CD14-positive monocyte (primary cell): Measurements from ENCODE around the gene FAM110A. TPM values are rescaled to one million over a fixed set of nuclear protein-coding genes. Genes with fewer than 3 reads are reported as not detected.
"Not testable (repeated sequence)": the region's sequence is repeated elsewhere in the genome, so short reads cannot be mapped to it uniquely, and the experiment has no call there.

Experiments used
- DNase-seq, 3 donors: peaks; one replicate each; pipeline ENCODE4 v3.0.0-alpha.2; 2011 to 2022
- H2AFZ ChIP-seq: 2 replicates; pipeline ENCODE4 v1.6.0; 2012; ENCODE audit warnings: mild to moderate bottlenecking, low read depth, low read length, inconsistent platforms; ENCODE audit not compliant: insufficient read depth, poor library complexity, severe bottlenecking
- H3K27ac ChIP-seq, 2 donors: 1 replicate in 1 of 2; 2 replicates in 1 of 2; pipeline ENCODE4 v1.5.1; 2012 to 2013; ENCODE audit warnings: low read length in 2 of 2, control low read depth in 1 of 2, inconsistent platforms in 1 of 2, low read depth in 1 of 2, mild to moderate bottlenecking in 1 of 2
- H3K27me3 ChIP-seq, 2 donors: one replicate each; pipeline versions ENCODE4 v1.6.0 to v1.6.1; 2011 to 2013; ENCODE audit warnings: low read length in 2 of 2; ENCODE audit not compliant: control insufficient read depth in 2 of 2, insufficient read depth in 2 of 2
- H3K36me3 ChIP-seq, 2 donors: replicated peaks in 1 of 2; 1 replicate in 1 of 2; 2 replicates in 1 of 2; pipeline versions ENCODE4 v1.5.1 to v1.6.1; 2012 to 2013; ENCODE audit warnings: low read length in 2 of 2, control low read depth in 1 of 2, inconsistent platforms in 1 of 2, mild to moderate bottlenecking in 1 of 2; ENCODE audit not compliant: insufficient read depth in 2 of 2, control insufficient read depth in 1 of 2
- H3K4me1 ChIP-seq, 2 donors: 1 replicate in 1 of 2; 2 replicates in 1 of 2; pipeline versions ENCODE4 v1.5.1 to v1.6.1; 2012 to 2013; ENCODE audit warnings: low read length in 2 of 2, control low read depth in 1 of 2, inconsistent platforms in 1 of 2, mild to moderate bottlenecking in 1 of 2, moderate library complexity in 1 of 2; ENCODE audit not compliant: insufficient read depth in 2 of 2, control insufficient read depth in 1 of 2
- H3K4me2 ChIP-seq: replicated peaks from 2 replicates; pipeline ENCODE3; 2012; ENCODE audit warnings: low read length, moderate library complexity, mild to moderate bottlenecking; ENCODE audit not compliant: poor library complexity, severe bottlenecking; ENCODE audit errors: extremely low read depth
- H3K4me3 ChIP-seq, 3 experiments: fragments of 200-600 bp in 1 of 3; sonication (generic) in 1 of 3; replicated peaks in 1 of 3; 1 replicate in 2 of 3; 2 replicates in 1 of 3; pipeline ENCODE4 v1.5.1; 2011 to 2013; ENCODE audit warnings: low read length in 3 of 3, mild to moderate bottlenecking in 3 of 3, control low read depth in 2 of 3, low read depth in 2 of 3, inconsistent platforms in 1 of 3, moderate library complexity in 1 of 3
- H3K79me2 ChIP-seq: 2 replicates; pipeline ENCODE4 v1.6.0; 2012; ENCODE audit warnings: mild to moderate bottlenecking, control low read depth, inconsistent platforms, low read length, moderate library complexity; ENCODE audit not compliant: insufficient read depth
- H3K9ac ChIP-seq: 2 replicates; pipeline ENCODE4 v1.6.0; 2017; ENCODE audit warnings: low read length, mild to moderate bottlenecking; ENCODE audit not compliant: insufficient read depth, poor library complexity, severe bottlenecking
- H3K9me3 ChIP-seq, 2 donors: replicated peaks in 1 of 2; 1 replicate in 1 of 2; 2 replicates in 1 of 2; pipeline versions ENCODE4 v1.5.1 to v1.6.1; 2012 to 2013; ENCODE audit warnings: low read length in 2 of 2, control low read depth in 1 of 2; ENCODE audit not compliant: control insufficient read depth in 1 of 2, insufficient read depth in 1 of 2
- H4K20me1 ChIP-seq: 2 replicates; pipeline ENCODE4 v1.6.0; 2012; ENCODE audit warnings: mild to moderate bottlenecking, low read length, control low read depth, moderate library complexity; ENCODE audit not compliant: insufficient read depth
- H3K27ac Mint-ChIP-seq, 7 donors: one replicate each; pipeline ENCODE4 v1.8.0; 2020; ENCODE audit warnings: mild to moderate bottlenecking in 7 of 7, mixed read lengths in 7 of 7, moderate library complexity in 6 of 7, inconsistent platforms in 2 of 7
- H3K27me3 Mint-ChIP-seq, 3 donors: one replicate each; pipeline ENCODE4 v1.8.0; 2021 to 2022; ENCODE audit warnings: low read depth in 3 of 3, mild to moderate bottlenecking in 3 of 3, mixed read lengths in 3 of 3, moderate library complexity in 3 of 3, inconsistent platforms in 1 of 3
- H3K36me3 Mint-ChIP-seq, 2 donors: one replicate each; pipeline ENCODE4 v1.8.0; 2020; ENCODE audit warnings: mixed read lengths in 2 of 2, inconsistent platforms in 1 of 2, mild to moderate bottlenecking in 1 of 2
- H3K4me1 Mint-ChIP-seq: one replicate; pipeline ENCODE4 v1.8.0; 2020; ENCODE audit warnings: mild to moderate bottlenecking, mixed read lengths
- H3K4me3 Mint-ChIP-seq, 2 donors: one replicate each; pipeline ENCODE4 v1.8.0; 2020; ENCODE audit warnings: mild to moderate bottlenecking in 2 of 2, mixed read lengths in 2 of 2, moderate library complexity in 1 of 2
- H3K9me3 Mint-ChIP-seq, 7 donors: one replicate each; pipeline ENCODE4 v1.8.0; 2020 to 2022; ENCODE audit warnings: mixed read lengths in 7 of 7, mild to moderate bottlenecking in 6 of 7, moderate library complexity in 6 of 7, inconsistent platforms in 2 of 7
- WGBS: methylation state at CpG from one replicate; pipeline ENCODE4 v1.1.5; 2013; ENCODE audit warnings: missing lambda C conversion rate; ENCODE audit not compliant: insufficient coverage; 5-methylcytosine and 5-hydroxymethylcytosine counted together
- intact Hi-C, 2 donors: fragments of 100-400 bp; cut with micrococcal nuclease; formaldehyde crosslinking; loops; one replicate each; pipeline versions ENCODE4 v1.15.0 to v1.15.1; 2023
- polyA plus RNA-seq, 3 donors: library from polyadenylated mRNA; depleted of rRNA in 1 of 3; unstranded in 2 of 3; stranded (reverse) in 1 of 3; fragments of 300-500 nt in 2 of 3; fragments of >200 nt in 1 of 3; fragmentation: Illumina TruSeq in 2 of 3; gene quantifications; 1 replicate in 2 of 3; 2 replicates in 1 of 3; pipeline ENCODE4 v1.2.3, GENCODE V29; 2012 to 2021
- TF ChIP-seq, protein P1 (sequence below): fragments of 200-600 bp; IDR thresholded peaks from one replicate; pipeline ENCODE4 v1.8.0; 2022; ENCODE audit warnings: antibody characterized with exemption, mild to moderate bottlenecking

FAM110A gene
- polyA plus RNA-seq, 3 donors = 13.8 to 43.2 (median 27.8) TPM

DNA sequence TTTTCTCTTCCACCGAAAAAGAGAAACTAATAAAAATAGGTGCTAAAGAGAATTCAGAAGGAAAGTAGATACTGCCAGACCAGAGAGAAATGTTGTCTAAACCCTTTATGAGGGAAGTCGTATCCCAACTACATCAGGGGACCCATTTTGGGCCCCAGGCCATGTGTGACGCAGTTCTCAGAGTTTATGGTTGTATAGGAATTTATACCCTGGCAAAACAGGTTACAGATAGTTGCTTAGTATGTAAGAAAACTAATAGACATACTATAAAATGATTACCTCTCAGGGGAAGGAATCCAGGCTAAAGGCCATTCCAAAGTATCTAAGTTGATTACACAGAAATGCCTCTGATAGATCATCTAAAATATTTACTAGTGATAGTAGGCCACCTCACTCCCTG, 36.6 kb upstream of the FAM110A start:
- no peaks in the 10 kb centered on the region for H4K20me1 ChIP-seq
- no peaks in the 10 kb centered on the region for H3K4me1 ChIP-seq
- H3K9ac ChIP-seq = no peak overlapping the region
- intact Hi-C loops = no loop called here
- H3K27ac ChIP-seq = no peak overlapping the region
- WGBS = 80% methylated on average over 1 of the region's 3 CpGs
- peaks cover 0 to 15% (median 5%) of the 10 kb centered on the region in 3 donors for H3K27me3 Mint-ChIP-seq
- H3K4me1 Mint-ChIP-seq = no peaks in the 10 kb centered on the region
- no peaks in the 10 kb centered on the region for H3K79me2 ChIP-seq
- no peaks in the 10 kb centered on the region for H3K36me3 Mint-ChIP-seq
- H3K4me3 ChIP-seq = no peak overlapping the region
- H3K4me2 ChIP-seq = no peak overlapping the region
- no peak overlapping the region for H2AFZ ChIP-seq
- H3K27me3 ChIP-seq = peaks cover 0 to 4% of the 10 kb centered on the region in 2 donors
- H3K27ac Mint-ChIP-seq = no peak overlapping the region
- H3K36me3 ChIP-seq = no peaks in the 10 kb centered on the region
- peaks cover 7 to 12% of the 10 kb centered on the region in 2 donors for H3K9me3 ChIP-seq
- H3K9me3 Mint-ChIP-seq = peaks cover 4 to 16% (median 12%) of the 10 kb centered on the region in 7 donors
- TF ChIP-seq, protein P1, sequence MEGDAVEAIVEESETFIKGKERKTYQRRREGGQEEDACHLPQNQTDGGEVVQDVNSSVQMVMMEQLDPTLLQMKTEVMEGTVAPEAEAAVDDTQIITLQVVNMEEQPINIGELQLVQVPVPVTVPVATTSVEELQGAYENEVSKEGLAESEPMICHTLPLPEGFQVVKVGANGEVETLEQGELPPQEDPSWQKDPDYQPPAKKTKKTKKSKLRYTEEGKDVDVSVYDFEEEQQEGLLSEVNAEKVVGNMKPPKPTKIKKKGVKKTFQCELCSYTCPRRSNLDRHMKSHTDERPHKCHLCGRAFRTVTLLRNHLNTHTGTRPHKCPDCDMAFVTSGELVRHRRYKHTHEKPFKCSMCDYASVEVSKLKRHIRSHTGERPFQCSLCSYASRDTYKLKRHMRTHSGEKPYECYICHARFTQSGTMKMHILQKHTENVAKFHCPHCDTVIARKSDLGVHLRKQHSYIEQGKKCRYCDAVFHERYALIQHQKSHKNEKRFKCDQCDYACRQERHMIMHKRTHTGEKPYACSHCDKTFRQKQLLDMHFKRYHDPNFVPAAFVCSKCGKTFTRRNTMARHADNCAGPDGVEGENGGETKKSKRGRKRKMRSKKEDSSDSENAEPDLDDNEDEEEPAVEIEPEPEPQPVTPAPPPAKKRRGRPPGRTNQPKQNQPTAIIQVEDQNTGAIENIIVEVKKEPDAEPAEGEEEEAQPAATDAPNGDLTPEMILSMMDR = no peak
- H3K4me3 Mint-ChIP-seq = no peak overlapping the region
- DNase-seq = no peak

DNA sequence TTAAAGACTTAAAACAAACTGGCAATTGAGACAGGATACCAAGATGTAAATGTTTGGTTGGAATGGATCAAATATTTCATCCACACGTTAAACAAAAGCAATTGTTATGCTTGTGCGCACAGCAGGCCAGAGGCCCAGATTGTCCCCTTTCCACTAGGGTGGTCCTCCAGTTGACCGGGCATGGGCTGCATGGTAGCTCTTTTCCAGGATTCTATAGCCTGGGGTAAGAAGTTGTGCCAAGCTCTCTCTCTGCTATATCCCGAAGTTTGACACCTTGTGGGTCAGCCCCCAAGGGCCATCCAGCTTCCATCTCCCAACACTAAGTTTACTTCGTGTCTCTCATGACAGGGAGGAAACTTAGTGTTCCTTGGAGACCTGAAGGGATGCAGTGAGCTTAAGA, 34.8 kb upstream of the FAM110A start:
- H3K27ac Mint-ChIP-seq, H3K9me3 Mint-ChIP-seq, H3K9ac ChIP-seq, H3K4me1 ChIP-seq, DNase-seq, H3K36me3 Mint-ChIP-seq, intact Hi-C loops, H4K20me1 ChIP-seq, H3K27ac ChIP-seq, H3K9me3 ChIP-seq, H3K4me3 Mint-ChIP-seq, H3K79me2 ChIP-seq, H3K4me3 ChIP-seq, H3K27me3 ChIP-seq, H3K36me3 ChIP-seq, H3K4me2 ChIP-seq, H3K4me1 Mint-ChIP-seq, H2AFZ ChIP-seq: not testable (repeated sequence)
- WGBS = 100% methylated on average over 1 of the region's 5 CpGs
- peaks cover 0 to 11% (median 5%) of the 10 kb centered on the region in 3 donors for H3K27me3 Mint-ChIP-seq

DNA sequence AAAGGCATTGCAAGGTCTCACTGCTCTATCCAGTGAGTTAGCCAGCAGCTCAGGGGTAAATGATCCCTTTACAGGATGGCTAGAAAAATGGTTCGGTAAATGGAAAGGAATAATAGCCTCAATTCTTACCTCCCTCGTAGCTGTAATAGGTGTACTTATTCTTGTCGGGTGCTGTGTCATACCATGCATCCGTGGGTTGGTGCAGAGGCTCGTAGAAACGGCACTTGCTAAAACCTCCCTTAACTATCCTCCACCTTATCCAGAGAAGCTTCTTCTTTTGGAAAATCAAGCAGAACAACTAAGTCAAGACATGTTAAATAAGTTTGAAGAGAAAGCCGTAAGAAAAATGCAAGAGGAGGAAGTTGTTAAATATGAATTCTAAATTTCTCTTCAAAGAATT, 33.5 kb upstream of the FAM110A start:
- H3K27me3 ChIP-seq, H3K4me2 ChIP-seq, H4K20me1 ChIP-seq, DNase-seq, H3K4me3 ChIP-seq, H3K36me3 Mint-ChIP-seq, H3K4me3 Mint-ChIP-seq, H3K79me2 ChIP-seq, H3K27ac Mint-ChIP-seq, H3K27ac ChIP-seq, H3K36me3 ChIP-seq, H2AFZ ChIP-seq, H3K4me1 ChIP-seq, intact Hi-C loops, H3K9me3 ChIP-seq, H3K4me1 Mint-ChIP-seq, H3K9ac ChIP-seq: not testable (repeated sequence)
- no CpG with 5 or more reads among the region's 7 CpGs for WGBS
- H3K9me3 Mint-ChIP-seq = peaks cover 4 to 10% (median 7%) of the 10 kb centered on the region in 7 donors
- peaks cover 3 to 14% (median 7%) of the 10 kb centered on the region in 3 donors for H3K27me3 Mint-ChIP-seq
